IMR-90 (cell line): Measurements from ENCODE around the gene FMN1. TPM values are rescaled to one million over a fixed set of nuclear protein-coding genes. Genes with fewer than 3 reads are reported as not detected.

Experiments
- ATAC-seq: fragments of 200-7000 bp; cut with Tn5 transposase; 2 replicates; pipeline ENCODE4 v1.9.1; 2020; ENCODE audit warnings: low read depth, mild to moderate bottlenecking, moderate library complexity
- BruUV-seq: library from RNA; stranded (reverse); fragments of 400-500 nt; replicated peaks from 2 replicates; lab custom pipeline; 2021; lab: Mats Ljungman, UMichigan
- CTCF ChIA-PET: fragments of 300-600 bp; formaldehyde crosslinking; extraction: SDS; loops from one replicate; lab custom pipeline; 2021; ENCODE audit warnings: antibody characterized with exemption; lab: Yijun Ruan, JAX
- POLR2A ChIA-PET: fragments of 300-600 bp; sonication (Branson Sonifier 250); formaldehyde crosslinking; loops from one replicate; lab custom pipeline; 2022; ENCODE audit warnings: antibody characterized with exemption; ENCODE audit not compliant: unreplicated experiment; lab: Charles Lee
- DNase-seq: peaks from one replicate; pipeline ENCODE4 v3.0.0; 2013
- H2AFZ ChIP-seq: replicated peaks from 2 replicates; pipeline ENCODE3; 2013; ENCODE audit warnings: low read length, mild to moderate bottlenecking; ENCODE audit not compliant: poor library complexity
- H2AK5ac ChIP-seq: 2 replicates; pipeline ENCODE4 v1.6.1; 2013; ENCODE audit warnings: low read depth, low read length, inconsistent platforms
- H2AK9ac ChIP-seq: replicated peaks from 2 replicates; pipeline ENCODE3; 2013; ENCODE audit warnings: mild to moderate bottlenecking, low read depth, low read length, moderate library complexity; ENCODE audit not compliant: poor library complexity
- H2BK120ac ChIP-seq: 2 replicates; pipeline ENCODE4 v1.6.1; 2013; ENCODE audit warnings: low read depth, low read length, inconsistent platforms
- H2BK15ac ChIP-seq: 3 replicates; pipeline ENCODE4 v1.6.1; 2013; ENCODE audit warnings: low read depth, low read length, inconsistent platforms
- H2BK20ac ChIP-seq: 2 replicates; pipeline ENCODE4 v1.6.1; 2013; ENCODE audit warnings: low read depth, mild to moderate bottlenecking, inconsistent platforms, low read length, moderate library complexity
- H2BK5ac ChIP-seq: 2 replicates; pipeline ENCODE4 v1.6.1; 2013; ENCODE audit warnings: mild to moderate bottlenecking, low read depth, low read length, inconsistent platforms; ENCODE audit not compliant: poor library complexity, severe bottlenecking
- H3K14ac ChIP-seq: replicated peaks from 2 replicates; pipeline ENCODE4 v1.6.1; 2013; ENCODE audit warnings: low read depth, low read length, inconsistent platforms
- H3K18ac ChIP-seq: 2 replicates; pipeline ENCODE4 v1.6.1; 2013; ENCODE audit warnings: low read depth, low read length, control low read depth
- H3K23ac ChIP-seq: 2 replicates; pipeline ENCODE4 v1.6.1; 2013; ENCODE audit warnings: low read depth, low read length, inconsistent platforms
- H3K27ac ChIP-seq: 2 replicates; pipeline ENCODE4 v1.5.1; 2013; ENCODE audit warnings: mild to moderate bottlenecking, control low read depth, low read length; ENCODE audit not compliant: insufficient read depth
- H3K27me3 ChIP-seq: 2 replicates; pipeline ENCODE4 v1.6.1; 2013; ENCODE audit warnings: low read length; ENCODE audit not compliant: control insufficient read depth, insufficient read depth
- H3K36me3 ChIP-seq: 2 replicates; pipeline ENCODE4 v1.6.1; 2013; ENCODE audit warnings: low read length, mixed read lengths; ENCODE audit not compliant: control insufficient read depth, insufficient read depth
- H3K4ac ChIP-seq: 2 replicates; pipeline ENCODE4 v1.6.1; 2013; ENCODE audit warnings: low read depth, low read length, inconsistent platforms
- H3K4me1 ChIP-seq: 2 replicates; pipeline ENCODE4 v1.6.1; 2013; ENCODE audit warnings: low read length, mixed read lengths; ENCODE audit not compliant: control insufficient read depth, insufficient read depth
- H3K4me2 ChIP-seq: 2 replicates; pipeline ENCODE4 v1.6.1; 2013; ENCODE audit warnings: low read depth, mild to moderate bottlenecking, control low read depth, low read length, moderate library complexity
- H3K4me3 ChIP-seq: 2 replicates; pipeline ENCODE4 v1.5.1; 2013; ENCODE audit warnings: low read depth, mild to moderate bottlenecking, control low read depth, low read length, moderate library complexity; ENCODE audit not compliant: insufficient read depth
- H3K56ac ChIP-seq: 2 replicates; pipeline ENCODE4 v1.6.1; 2013; ENCODE audit warnings: low read length, inconsistent platforms; ENCODE audit not compliant: insufficient read depth; ENCODE audit errors: extremely low read depth
- H3K79me1 ChIP-seq, 2 experiments: 2 replicates each; pipeline ENCODE4 v1.6.1; 2013; ENCODE audit warnings: low read length in 2 of 2, inconsistent platforms in 1 of 2, low read depth in 1 of 2
- H3K9ac ChIP-seq: 2 replicates; pipeline ENCODE4 v1.6.1; 2013; ENCODE audit warnings: low read depth, low read length, control low read depth
- H3K9me1 ChIP-seq: 2 replicates; pipeline ENCODE4 v1.6.1; 2013; ENCODE audit warnings: low read length, inconsistent platforms; ENCODE audit not compliant: insufficient read depth
- H3K9me3 ChIP-seq: 2 replicates; pipeline ENCODE4 v1.6.1; 2013; ENCODE audit warnings: low read length; ENCODE audit not compliant: control insufficient read depth, insufficient read depth
- H4K20me1 ChIP-seq: 2 replicates; pipeline ENCODE4 v1.6.1; 2013; ENCODE audit warnings: low read length, inconsistent platforms; ENCODE audit not compliant: insufficient read depth
- H4K5ac ChIP-seq: 2 replicates; pipeline ENCODE4 v1.6.1; 2013; ENCODE audit warnings: mild to moderate bottlenecking, low read depth, low read length, control low read depth
- H4K8ac ChIP-seq, 2 experiments: 2 replicates each; pipeline ENCODE4 v1.6.1; 2013; ENCODE audit warnings: low read depth in 2 of 2, low read length in 2 of 2, control low read depth in 1 of 2, inconsistent platforms in 1 of 2
- H4K91ac ChIP-seq: 2 replicates; pipeline ENCODE4 v1.6.1; 2013; ENCODE audit warnings: low read depth, low read length, inconsistent platforms; ENCODE audit not compliant: insufficient read depth
- BHLHE40 ChIP-seq: fragments of 150-350 bp; IDR thresholded peaks from 2 replicates; pipeline ENCODE4 v1.6.1; 2016; ENCODE audit warnings: mild to moderate bottlenecking, low read depth, low read length
- RAD21 ChIP-seq: IDR thresholded peaks from 2 replicates; pipeline ENCODE4 v1.6.1; 2012; ENCODE audit warnings: low read length, improper control_type of control experiment
- WGBS, 2 experiments: methylation state at CpG; one replicate each; pipeline versions ENCODE4 v1.1.5 to v1.1.7; 2013; ENCODE audit warnings: missing lambda C conversion rate in 2 of 2; ENCODE audit not compliant: insufficient read length in 1 of 2; ENCODE audit errors: extremely low coverage in 2 of 2; 5-methylcytosine and 5-hydroxymethylcytosine counted together
- dilution Hi-C: fragments of 300-500 bp; cut with HindIII; formaldehyde crosslinking; loops from one replicate; pipeline ENCODE4 v1.14.3; 2018; ENCODE audit warnings: low sequenced_read_pairs; ENCODE audit not compliant: unreplicated experiment
- in situ Hi-C: fragments of 300-500 bp; cut with MboI; formaldehyde crosslinking; loops from 3 replicates; pipeline ENCODE4 v1.14.3; 2019; ENCODE audit warnings: low sequenced_read_pairs, inconsistent platforms, mixed read lengths
- intact Hi-C: fragments of 100-400 bp; cut with micrococcal nuclease; formaldehyde crosslinking; loops from 2 replicates; pipeline ENCODE4 v1.10.0; 2022
- polyA plus RNA-seq, 3 experiments: library from polyadenylated mRNA; depleted of rRNA; stranded (reverse); fragments of >200 nt; gene quantifications; 2 replicates each; pipeline ENCODE4 v1.2.3, GENCODE V29; 2012; ENCODE audit warnings: low replicate concordance in 1 of 3
- total RNA-seq: library from RNA; depleted of rRNA; stranded (reverse); fragments of >200 nt; gene quantifications from 2 replicates; pipeline ENCODE4 v1.2.3, GENCODE V29; 2012

Gene FMN1
- total and polyA plus RNA-seq, 2 of the 4 experiments (the other 2 are of a cell fraction), result 7.3 to 17.6 TPM

GRCh38 chr15:32933236-32933635, 261.3 kb downstream of the FMN1 start:
- POLR2A ChIA-PET, result no interaction called here
- in situ Hi-C loops, result no loop called here

More at GRCh38 chr15:32933236-32933635, 261.3 kb downstream of the FMN1 start:
- H2BK120ac ChIP-seq, result no peak overlapping the region
- no peak for TF ChIP-seq BHLHE40
- no peak for TF ChIP-seq RAD21
- no peak overlapping the region for H4K8ac ChIP-seq
- H3K36me3 ChIP-seq, result no peaks in the 10 kb centered on the region
- H3K4ac ChIP-seq, result no peak overlapping the region
- no peak overlapping the region for H3K9ac ChIP-seq
- H3K4me2 ChIP-seq, result no peak overlapping the region
- no TSS peak for BruUV-seq
- CTCF ChIA-PET, result no interaction called here
- no peak overlapping the region for H2AK5ac ChIP-seq
- ATAC-seq (no peak), DNase-seq (no peak)
- peaks cover 13 to 45% of the 10 kb centered on the region in 2 experiments for H3K79me1 ChIP-seq
- peak overlapping the region; percentile 67; the same call in 1 of the 2 replicates for H3K18ac ChIP-seq
- H3K9me3 ChIP-seq, result peaks cover 9% of the 10 kb centered on the region
- intact Hi-C loops, result no loop called here
- no peak overlapping the region for H3K27ac ChIP-seq
- dilution Hi-C loops, result no loop called here
- H2AK9ac ChIP-seq, result no peak overlapping the region
- no peak overlapping the region for H3K4me3 ChIP-seq
- H3K23ac ChIP-seq, result no peak overlapping the region
- peak overlapping the region; percentile 56 for H2BK5ac ChIP-seq
- H2BK15ac ChIP-seq, result no peak overlapping the region
- H3K4me1 ChIP-seq, result peaks cover 6% of the 10 kb centered on the region; the same call in 1 of the 2 replicates
- no peak overlapping the region for H3K14ac ChIP-seq
- no peak overlapping the region for H3K56ac ChIP-seq
- H4K5ac ChIP-seq, result peak overlapping the region; percentile 75
- no peak overlapping the region for H2BK20ac ChIP-seq
- no peaks in the 10 kb centered on the region for H4K20me1 ChIP-seq
- WGBS, 2 experiments, result no CpG with 5 or more reads among the region's 1 CpG
- H3K9me1 ChIP-seq, result no peaks in the 10 kb centered on the region; the same call in none of the 2 replicates
- H3K27me3 ChIP-seq, result no peaks in the 10 kb centered on the region
- no peak overlapping the region for H4K91ac ChIP-seq
- H2AFZ ChIP-seq, result no peak overlapping the region
